ENCODE measurements around the gene MAN2B1.
"Not testable (repeated sequence)": the region's sequence is repeated elsewhere in the genome, so short reads cannot be mapped to it uniquely, and the experiment has no call there.

MAN2B1 gene

DNA sequence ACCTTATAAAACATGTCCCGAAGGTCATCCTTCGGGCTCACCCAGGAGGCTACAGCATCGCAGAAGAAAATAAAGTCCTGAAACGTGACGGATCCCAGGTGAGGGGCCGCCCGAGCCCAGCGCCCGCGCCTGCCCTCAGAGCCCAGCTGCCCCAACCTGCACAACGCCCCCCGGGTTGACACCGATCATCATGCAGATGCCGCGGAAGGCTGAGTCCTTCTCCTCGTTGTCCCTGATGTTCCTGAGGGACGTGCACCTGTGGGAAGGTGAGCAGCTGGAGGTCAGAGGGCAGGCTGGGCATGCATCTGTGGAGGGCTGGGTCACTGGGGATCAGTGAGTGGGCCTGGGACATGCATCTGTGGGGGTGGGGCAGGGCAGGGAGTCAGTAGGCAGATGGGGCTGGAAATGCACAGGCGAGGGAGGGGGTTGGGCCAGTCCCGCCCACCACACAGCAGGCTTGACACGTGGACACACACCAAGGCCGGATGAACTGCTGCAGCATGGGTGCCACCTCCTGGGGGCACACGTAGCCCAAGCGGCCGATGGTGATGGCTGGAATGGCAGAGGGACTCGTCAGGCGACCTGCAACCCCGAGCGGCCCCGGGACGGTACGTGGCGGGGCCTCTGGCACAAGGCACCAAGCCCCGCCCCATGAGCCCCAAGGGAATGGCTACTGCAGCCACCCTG lies 35.2 kb upstream of the MAN2B1 start:
- ChIA-PET POLR2A (no interaction called here), CTCF (no interaction called here)
- no peak for DNase-seq (ENCODE audit: extremely low spot score)
- TF ChIP-seq HDGF (IDR thresholded peaks at IDR 0.05; ENCODE audit: borderline replicate concordance) = no peak
- no peak for TF ChIP-seq FOXA1 (IDR thresholded peaks at IDR 0.05)
- TF ChIP-seq FOXK2 (IDR thresholded peaks at IDR 0.05) = no peak
- TF ChIP-seq ARNT (IDR thresholded peaks at IDR 0.05) = no peak
- no peak for TF ChIP-seq FOXM1 (IDR thresholded peaks at IDR 0.05; ENCODE audit: borderline replicate concordance)

DNA sequence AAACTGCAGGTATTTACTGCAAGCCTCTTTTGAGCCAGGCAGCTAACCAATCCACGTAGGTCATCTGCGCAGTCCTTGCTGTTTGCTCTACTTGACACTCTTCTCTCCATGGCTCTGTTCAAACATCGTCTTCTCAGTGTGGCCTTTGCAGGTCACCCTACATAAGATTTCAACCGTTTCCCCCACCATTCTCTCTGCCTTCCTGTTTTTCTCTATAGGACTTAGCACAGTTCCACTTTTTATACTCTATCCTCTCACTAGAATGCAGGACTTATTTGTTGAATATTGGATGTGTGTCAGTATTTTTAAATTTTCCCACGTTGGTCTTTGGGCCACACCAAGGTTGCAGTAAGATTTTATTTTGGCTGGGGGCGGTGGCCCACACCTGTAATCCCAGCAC lies 31.6 kb upstream of the MAN2B1 start:
- ChIA-PET POLR2A (no interaction called here), CTCF (no interaction called here)
- no peak for DNase-seq (ENCODE audit: extremely low spot score)
- TF ChIP-seq LEF1 (IDR thresholded peaks at IDR 0.05; ENCODE audit: borderline replicate concordance) = no peak
- no peak for TF ChIP-seq SP1 (IDR thresholded peaks at IDR 0.05)
- TF ChIP-seq FOXM1 (IDR thresholded peaks at IDR 0.05; ENCODE audit: borderline replicate concordance) = no peak
- TF ChIP-seq ARNT (IDR thresholded peaks at IDR 0.05) = no peak
- TF ChIP-seq ELF4 (IDR thresholded peaks at IDR 0.05) = no peak
- TF ChIP-seq HDGF (IDR thresholded peaks at IDR 0.05; ENCODE audit: borderline replicate concordance) = no peak
- TF ChIP-seq, protein P1, sequence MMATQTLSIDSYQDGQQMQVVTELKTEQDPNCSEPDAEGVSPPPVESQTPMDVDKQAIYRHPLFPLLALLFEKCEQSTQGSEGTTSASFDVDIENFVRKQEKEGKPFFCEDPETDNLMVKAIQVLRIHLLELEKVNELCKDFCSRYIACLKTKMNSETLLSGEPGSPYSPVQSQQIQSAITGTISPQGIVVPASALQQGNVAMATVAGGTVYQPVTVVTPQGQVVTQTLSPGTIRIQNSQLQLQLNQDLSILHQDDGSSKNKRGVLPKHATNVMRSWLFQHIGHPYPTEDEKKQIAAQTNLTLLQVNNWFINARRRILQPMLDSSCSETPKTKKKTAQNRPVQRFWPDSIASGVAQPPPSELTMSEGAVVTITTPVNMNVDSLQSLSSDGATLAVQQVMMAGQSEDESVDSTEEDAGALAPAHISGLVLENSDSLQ (IDR thresholded peaks at IDR 0.05) = no peak
- TF ChIP-seq TARDBP (IDR thresholded peaks at IDR 0.05) = no peak
- TF ChIP-seq CTBP1 (IDR thresholded peaks at IDR 0.05; ENCODE audit: borderline replicate concordance) = no peak

DNA sequence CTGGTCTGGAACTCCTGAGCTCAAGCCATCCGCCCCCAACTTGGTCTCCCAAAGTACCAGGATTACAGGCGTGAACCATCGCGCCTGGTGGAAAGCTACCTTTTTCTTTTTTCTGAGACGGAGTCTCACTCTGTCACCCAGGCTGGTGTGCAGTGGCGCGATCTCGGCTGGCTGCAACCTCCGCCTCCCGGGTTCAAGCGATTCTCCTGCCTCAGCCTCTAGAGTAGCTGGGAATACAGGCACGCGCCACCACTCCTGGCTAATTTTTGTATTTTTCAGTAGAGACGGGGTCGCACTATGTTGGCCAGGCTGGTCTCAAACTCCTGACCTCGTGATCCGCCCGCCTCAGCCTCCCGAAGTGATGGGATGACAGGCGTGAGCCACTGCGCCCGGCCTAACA lies 30.9 kb upstream of the MAN2B1 start:
- ChIA-PET POLR2A (interaction anchor here (1.0 to 1.8 kb wide), 3 partner anchors 8 to 37 kb away, joined by 3 to 6 read pairs (median 4); no protein-coding TSS in a partner anchor), CTCF (interaction anchor here (1.8 kb wide), 1 partner anchor 69 kb away, joined by 4 read pairs; no protein-coding TSS in a partner anchor)
- DNase-seq (ENCODE audit: extremely low spot score) = not testable (repeated sequence)

DNA sequence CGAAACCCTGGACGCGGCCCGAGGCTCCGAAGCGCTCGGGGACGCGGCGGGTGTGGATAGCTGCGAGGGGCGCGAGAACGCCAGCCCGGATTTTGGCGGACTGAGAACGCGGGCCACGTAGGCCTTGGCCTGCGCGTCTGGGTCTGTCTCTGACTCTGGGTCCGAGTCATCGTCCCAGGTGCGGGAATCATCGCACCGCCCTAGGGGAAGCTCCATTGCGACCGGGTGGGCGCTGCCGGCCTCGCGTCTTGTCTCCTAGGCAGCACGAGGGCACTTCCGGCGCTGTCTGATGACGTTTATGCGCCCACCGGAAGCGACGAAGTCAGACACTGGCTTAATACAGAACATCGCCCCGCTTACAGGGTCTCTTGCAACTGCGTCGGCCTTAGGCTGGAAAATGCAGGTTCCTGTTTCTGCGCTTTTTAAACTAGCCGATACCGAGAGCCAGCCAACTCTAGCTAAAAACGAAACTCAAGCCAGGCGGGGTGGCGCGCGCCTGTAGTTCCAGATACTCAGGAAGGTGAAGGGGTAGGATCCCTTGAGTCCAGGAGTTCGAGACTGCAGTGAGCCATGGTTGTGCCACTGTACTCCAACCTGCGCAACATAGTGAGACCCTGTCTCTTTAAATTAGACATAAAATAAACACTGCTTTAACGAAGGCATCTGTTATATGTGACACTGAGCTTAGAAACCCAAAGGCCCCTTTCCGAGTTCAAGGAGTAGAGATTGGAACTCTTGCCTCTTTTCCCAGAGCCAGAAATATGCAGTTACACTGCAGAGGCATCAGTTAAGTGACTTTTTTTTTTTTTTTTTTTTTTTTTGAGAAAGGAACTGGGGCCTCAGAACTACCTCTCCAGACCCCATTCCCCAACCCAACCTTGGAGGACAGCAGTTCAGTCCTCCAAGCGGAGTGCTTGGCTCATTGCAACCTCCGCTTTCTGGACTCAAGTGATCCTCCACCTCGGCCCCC lies 30.1 kb upstream of the MAN2B1 start, which contains the start of gene FBXW9:
FBXW9 (minus strand) TSS at position 266 of the 970 bp plus-strand sequence; CDS start at position 216, 50 bp downstream.
- TF ChIP-seq SUZ12 (IDR thresholded peaks at IDR 0.05) (no peak), CTBP1 (IDR thresholded peaks at IDR 0.05; ENCODE audit: borderline replicate concordance) (no peak), ARNT (IDR thresholded peaks at IDR 0.05) (no peak), ZNF384 (IDR thresholded peaks at IDR 0.05) (peak; percentile 50), TARDBP (IDR thresholded peaks at IDR 0.05) (no peak), ELF4 (IDR thresholded peaks at IDR 0.05) (peak; percentile 55), HDGF (IDR thresholded peaks at IDR 0.05; ENCODE audit: borderline replicate concordance) (no peak), L3MBTL2 (conservative IDR thresholded peaks at IDR 0.05) (peak; percentile 67), FOXA1 (IDR thresholded peaks at IDR 0.05) (no peak)
- TF ChIP-seq, protein P1 (IDR thresholded peaks at IDR 0.05) = no peak
- ChIA-PET POLR2A (interaction anchor here (0.6 to 1.8 kb wide), 6 partner anchors 9 to 41 kb away, joined by 3 to 6 read pairs (median 4); partner anchors contain the start of gene GET3), CTCF (interaction anchor here (1.8 kb wide), 1 partner anchor 70 kb away, joined by 4 read pairs; no protein-coding TSS in a partner anchor)
- peak; percentile 96 for DNase-seq (ENCODE audit: extremely low spot score)

DNA sequence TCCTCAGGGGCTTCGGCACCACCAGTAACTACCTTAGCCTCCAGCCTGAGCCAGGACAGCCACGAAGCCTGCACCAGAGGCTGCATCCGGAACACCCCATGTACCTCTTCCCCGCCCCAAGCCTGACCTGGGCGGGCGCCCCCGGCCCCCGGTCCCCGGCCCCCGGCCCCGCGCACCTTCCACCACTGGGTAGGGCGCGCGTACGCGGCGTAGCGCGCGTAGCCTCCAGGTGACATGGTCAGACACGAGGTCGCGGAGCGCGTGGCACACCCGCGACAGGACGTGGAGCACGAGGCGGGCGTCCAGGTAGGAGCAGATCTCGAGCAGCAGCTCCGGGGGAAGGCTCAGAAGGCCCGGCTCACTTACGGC lies 29.4 kb upstream of the MAN2B1 start:
- no peak for TF ChIP-seq ELF4 (IDR thresholded peaks at IDR 0.05)
- no peak for TF ChIP-seq LEF1 (IDR thresholded peaks at IDR 0.05; ENCODE audit: borderline replicate concordance)
- TF ChIP-seq NFRKB (IDR thresholded peaks at IDR 0.05) = no peak
- TF ChIP-seq TARDBP (IDR thresholded peaks at IDR 0.05) = no peak
- TF ChIP-seq ARNT (IDR thresholded peaks at IDR 0.05) = no peak
- no peak for TF ChIP-seq L3MBTL2 (conservative IDR thresholded peaks at IDR 0.05)
- TF ChIP-seq SUZ12 (IDR thresholded peaks at IDR 0.05) = no peak
- TF ChIP-seq, protein P1 (IDR thresholded peaks at IDR 0.05) = no peak
- no peak for TF ChIP-seq ZNF384 (IDR thresholded peaks at IDR 0.05)
- TF ChIP-seq FOXM1 (IDR thresholded peaks at IDR 0.05; ENCODE audit: borderline replicate concordance) = no peak
- no peak for TF ChIP-seq HDGF (IDR thresholded peaks at IDR 0.05; ENCODE audit: borderline replicate concordance)
- no peak for TF ChIP-seq SP1 (IDR thresholded peaks at IDR 0.05)
- TF ChIP-seq FOXA1 (IDR thresholded peaks at IDR 0.05) = no peak
- no peak for TF ChIP-seq BHLHE40 (IDR thresholded peaks at IDR 0.05; ENCODE audit: borderline replicate concordance)
- TF ChIP-seq FOXK2 (IDR thresholded peaks at IDR 0.05) = no peak
- TF ChIP-seq CTBP1 (IDR thresholded peaks at IDR 0.05; ENCODE audit: borderline replicate concordance) = no peak
- DNase-seq (ENCODE audit: extremely low spot score) = no peak
- POLR2A ChIA-PET = interaction anchor here (0.6 to 1.8 kb wide), 4 partner anchors 15 to 41 kb away, joined by 3 to 6 read pairs (median 4); partner anchors contain the start of gene GET3
- CTCF ChIA-PET = interaction anchor here (1.8 kb wide), 1 partner anchor 71 kb away, joined by 4 read pairs; no protein-coding TSS in a partner anchor

DNA sequence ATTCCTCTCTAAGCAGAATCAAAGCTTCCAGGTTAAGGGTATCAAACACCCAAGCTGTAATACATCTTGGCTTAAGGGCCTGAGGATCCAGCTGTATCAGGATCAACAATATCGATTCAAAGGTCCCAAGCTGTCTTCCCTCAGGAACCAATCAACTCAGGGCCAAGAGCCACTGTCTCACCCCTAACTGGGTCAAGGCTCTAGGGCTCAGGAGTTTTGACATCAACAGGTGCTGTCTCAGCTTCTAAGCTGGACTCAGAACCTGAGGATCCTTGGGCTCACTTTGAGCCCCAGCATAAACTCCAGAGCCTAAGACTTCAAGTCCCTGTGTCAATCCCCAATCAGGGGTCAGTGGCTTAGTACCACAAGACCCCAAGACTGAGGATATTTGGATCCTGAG lies 29.0 kb upstream of the MAN2B1 start:
- POLR2A ChIA-PET = interaction anchor here (1.6 kb wide), 1 partner anchor 27 kb away, joined by 3 read pairs; no protein-coding TSS in a partner anchor

More for the DNA sequence above, 29.0 kb upstream of the MAN2B1 start:
- CTCF ChIA-PET = no interaction called here
- no peak for DNase-seq (ENCODE audit: extremely low spot score)
- TF ChIP-seq FOXM1 (IDR thresholded peaks at IDR 0.05; ENCODE audit: borderline replicate concordance) (no peak), BHLHE40 (IDR thresholded peaks at IDR 0.05; ENCODE audit: borderline replicate concordance) (no peak), NFRKB (IDR thresholded peaks at IDR 0.05) (no peak), FOXA1 (IDR thresholded peaks at IDR 0.05) (no peak), ZNF384 (IDR thresholded peaks at IDR 0.05) (no peak)

Measured in HEK293T (cell line).